Calu3 (cell line): ENCODE results near the gene WASF1. TPM values are rescaled to one million over a fixed set of nuclear protein-coding genes. Genes with fewer than 3 reads are reported as not detected.

Experiments
- BruUV-seq: library from RNA; stranded (reverse); fragments of 400-500 nt; replicated peaks from 2 replicates; lab custom pipeline; 2021; lab: Mats Ljungman, UMichigan
- CTCF ChIA-PET: fragments of 300-600 bp; sonication (Branson Sonifier 250); formaldehyde crosslinking; loops from one replicate; lab custom pipeline; 2022; ENCODE audit warnings: antibody characterized with exemption; lab: Charles Lee
- DNase-seq: peaks from one replicate; pipeline ENCODE4 v3.0.0; 2022
- H3K27ac Mint-ChIP-seq: one replicate; pipeline ENCODE4 v1.8.0; 2022; ENCODE audit warnings: mixed read lengths; ENCODE audit not compliant: unreplicated experiment
- H3K27me3 Mint-ChIP-seq: one replicate; pipeline ENCODE4 v1.8.0; 2022; ENCODE audit warnings: mixed read lengths; ENCODE audit not compliant: unreplicated experiment
- H3K36me3 Mint-ChIP-seq: one replicate; pipeline ENCODE4 v1.8.0; 2022; ENCODE audit warnings: mild to moderate bottlenecking, moderate library complexity, mixed read lengths; ENCODE audit not compliant: insufficient read depth, unreplicated experiment
- H3K4me1 Mint-ChIP-seq: one replicate; pipeline ENCODE4 v1.8.0; 2022; ENCODE audit warnings: mild to moderate bottlenecking, low read depth, mixed read lengths; ENCODE audit not compliant: unreplicated experiment
- H3K4me3 Mint-ChIP-seq: one replicate; pipeline ENCODE4 v1.8.0; 2022; ENCODE audit warnings: mild to moderate bottlenecking, low read depth, moderate library complexity, mixed read lengths; ENCODE audit not compliant: unreplicated experiment
- H3K9me3 Mint-ChIP-seq: one replicate; pipeline ENCODE4 v1.8.0; 2022; ENCODE audit warnings: low read depth, mixed read lengths; ENCODE audit not compliant: unreplicated experiment
- CTCF ChIP-seq: fragments of 200-600 bp; IDR thresholded peaks from one replicate; pipeline ENCODE4 v1.8.0; 2022; ENCODE audit warnings: antibody characterized with exemption; ENCODE audit not compliant: unreplicated experiment
- intact Hi-C: fragments of 100-400 bp; cut with micrococcal nuclease; formaldehyde crosslinking; loops from one replicate; pipeline ENCODE4 v1.10.0; 2022; ENCODE audit not compliant: unreplicated experiment
- total RNA-seq: library from RNA; stranded (reverse); gene quantifications from 2 replicates; pipeline ENCODE4 v1.2.3, GENCODE V29; 2022

The WASF1 gene
- total RNA-seq, 1 experiment from 2014 or later, result 12.7 TPM

- Mint-ChIP-seq H3K4me1 (no peaks in the 10 kb centered on the region), H3K9me3 (no peaks in the 10 kb centered on the region), H3K4me3 (no peak overlapping the region), H3K36me3 (no peaks in the 10 kb centered on the region), H3K27ac (no peak overlapping the region), H3K27me3 (no peaks in the 10 kb centered on the region)
- no peak for TF ChIP-seq CTCF
- DNase-seq, result no peak
- no TSS peak for BruUV-seq
- intact Hi-C loops, result no loop called here
- CTCF ChIA-PET, result no interaction called here
Measured at GRCh38 chr6:110201151-110201884, 21.8 kb upstream of the WASF1 start.

GRCh38 chr6:110198561-110198960, 19.1 kb upstream of the WASF1 start:
- no TSS peak for BruUV-seq
- Mint-ChIP-seq H3K27ac (no peak overlapping the region), H3K27me3 (no peaks in the 10 kb centered on the region), H3K4me1 (no peaks in the 10 kb centered on the region), H3K4me3 (no peak overlapping the region), H3K9me3 (no peaks in the 10 kb centered on the region), H3K36me3 (no peaks in the 10 kb centered on the region)
- intact Hi-C loops, result no loop called here
- no peak for DNase-seq
- TF ChIP-seq CTCF, result no peak
- CTCF ChIA-PET, result interaction anchor here (1.0 kb wide), 1 partner anchor 16 kb away, joined by 3 read pairs; no protein-coding TSS in a partner anchor

GRCh38 chr6:110196874-110197273, 17.4 kb upstream of the WASF1 start:
- intact Hi-C loops, result no loop called here
- H3K4me3 Mint-ChIP-seq, result no peak overlapping the region
- BruUV-seq, result no TSS peak
- H3K27me3 Mint-ChIP-seq, result no peaks in the 10 kb centered on the region
- no peak overlapping the region for H3K27ac Mint-ChIP-seq
- no peaks in the 10 kb centered on the region for H3K36me3 Mint-ChIP-seq
- no peaks in the 10 kb centered on the region for H3K4me1 Mint-ChIP-seq
- CTCF ChIA-PET, result no interaction called here
- TF ChIP-seq CTCF, result no peak
- no peaks in the 10 kb centered on the region for H3K9me3 Mint-ChIP-seq
- no peak for DNase-seq

GRCh38 chr6:110195639-110196038, 16.2 kb upstream of the WASF1 start:
- Mint-ChIP-seq H3K4me3 (no peak overlapping the region), H3K27ac (no peak overlapping the region), H3K4me1 (no peaks in the 10 kb centered on the region), H3K36me3 (no peaks in the 10 kb centered on the region), H3K27me3 (no peaks in the 10 kb centered on the region), H3K9me3 (no peaks in the 10 kb centered on the region)
- BruUV-seq, result no TSS peak
- TF ChIP-seq CTCF, result no peak
- DNase-seq, result no peak
- CTCF ChIA-PET, result interaction anchor here (0.6 kb wide), 1 partner anchor 9 kb away, joined by 5 read pairs; no protein-coding TSS in a partner anchor
- intact Hi-C loops, result no loop called here
